H1 (cell line): ENCODE data around the gene CHCHD6. TPM values are rescaled to one million over a fixed set of nuclear protein-coding genes. Genes with fewer than 3 reads are reported as not detected.

Experiments used
- CEBPB ChIP-seq: IDR thresholded peaks from 2 replicates; pipeline ENCODE4 v1.6.1; 2012; ENCODE audit warnings: low read depth, low read length
- CTBP2 ChIP-seq: IDR thresholded peaks from 2 replicates; pipeline ENCODE4 v1.7.0; 2011; ENCODE audit warnings: borderline replicate concordance, mild to moderate bottlenecking, moderate library complexity, mixed read lengths, low read length; ENCODE audit not compliant: insufficient read depth, insufficient read length
- MAX ChIP-seq: IDR thresholded peaks from 2 replicates; pipeline ENCODE4 v1.6.1; 2012; ENCODE audit warnings: inconsistent platforms
- POU5F1 ChIP-seq: IDR thresholded peaks from 2 replicates; pipeline ENCODE4 v1.6.1; 2011; ENCODE audit warnings: low read depth, mild to moderate bottlenecking, low read length, moderate library complexity
- polyA plus RNA-seq, 7 experiments: library from polyadenylated mRNA; depleted of rRNA in 3 of 7; stranded (reverse) in 5 of 7; unstranded in 2 of 7; fragments of >200 nt in 5 of 7; fragments of 200-250 nt in 2 of 7; gene quantifications; 1 replicate in 5 of 7; 2 replicates in 1 of 7; 4 replicates in 1 of 7; pipeline versions ENCODE4 v1.2.1 to v1.2.3, GENCODE V29; 2011 to 2013; ENCODE audit warnings: missing spikeins in 2 of 7, mixed read lengths in 2 of 7
- total RNA-seq: library from RNA; stranded (reverse); fragmentation: NEBNext Ultra II Directional; extraction: Animal tissue kit (Norgen Biotek cat#: 25700); gene quantifications from 2 replicates; pipeline ENCODE4 v1.2.1, GENCODE V29; 2021

Gene CHCHD6
- total and polyA plus RNA-seq, 2 of the 8 experiments (the other 6 are each of a cell fraction or from before 2014, with no cell fraction given): 32.4 to 37.6 TPM

- TF ChIP-seq CTBP2: no peak
- no peak for TF ChIP-seq CEBPB
- TF ChIP-seq MAX: no peak
- TF ChIP-seq POU5F1: no peak
Measured at GRCh38 chr3:126755866-126756265, 51.8 kb downstream of the CHCHD6 start (continued).
